A549 (cell line): ENCODE measurements around the gene RHO. TPM values are rescaled to one million over a fixed set of nuclear protein-coding genes. Genes with fewer than 3 reads are reported as not detected.

Experiments
- ATAC-seq, 2 experiments: fragments of 200-7000 bp in 1 of 2; fragments of >200 bp in 1 of 2; cut with Nextera tagmentation in 1 of 2; cut with Tn5 transposase in 1 of 2; 3 replicates each; pipeline versions ENCODE4 v1.8.0 to v1.9.1; 2018 to 2020; ENCODE audit warnings: mild to moderate bottlenecking in 1 of 2, moderate library complexity in 1 of 2
- CTCF ChIA-PET: fragments of 300-600 bp; sonication (Branson Sonifier 250); formaldehyde crosslinking; extraction: SDS; loops from one replicate; lab custom pipeline; 2021; ENCODE audit warnings: antibody characterized with exemption, inconsistent platforms; lab: Yijun Ruan, JAX
- POLR2A ChIA-PET: fragments of 350-600 bp; formaldehyde crosslinking; extraction: SDS; loops from one replicate; lab custom pipeline; 2021; ENCODE audit warnings: antibody characterized with exemption, inconsistent platforms; lab: Yijun Ruan, JAX
- DNase-seq, 2 experiments: peaks; one replicate each; pipeline versions ENCODE4 v3.0.0 to v3.0.0-alpha.2; 2011 to 2016; ENCODE audit warnings: low read depth in 1 of 2, low spot score in 1 of 2
- FAIRE-seq: peaks from 2 replicates; lab custom pipeline; 2011; peaks lifted over from hg19 to GRCh38; lab: Jason Lieb, UNC
- H3K27ac ChIP-seq, 2 experiments: fragments of >200 bp; sonication (Bioruptor Twin); formaldehyde crosslinking; 3 replicates each; pipeline ENCODE4 v1.5.1; 2016 to 2017
- H3K4me1 ChIP-seq: fragments of >200 bp; sonication (Bioruptor Twin); formaldehyde crosslinking; 3 replicates; pipeline ENCODE4 v1.6.1; 2016
- H3K4me2 ChIP-seq: fragments of >200 bp; sonication (Bioruptor Twin); formaldehyde crosslinking; 3 replicates; pipeline ENCODE4 v1.6.1; 2016
- H3K4me3 ChIP-seq: fragments of >200 bp; sonication (Bioruptor Twin); formaldehyde crosslinking; 3 replicates; pipeline ENCODE4 v1.5.1; 2016
- H3K9me3 ChIP-seq: fragments of >200 bp; sonication (Bioruptor Twin); formaldehyde crosslinking; 3 replicates; pipeline ENCODE4 v1.6.1; 2016
- BCL3 ChIP-seq: fragments of >200 bp; sonication (Bioruptor Twin); formaldehyde crosslinking; IDR thresholded peaks from 3 replicates; pipeline ENCODE4 v1.6.1; 2016
- BHLHE40 ChIP-seq: IDR thresholded peaks from 2 replicates; pipeline ENCODE4 v1.6.1; 2012; ENCODE audit warnings: low read depth, low read length, inconsistent platforms
- CBX8 ChIP-seq: fragments of 200-600 bp; sonication (generic); IDR thresholded peaks from 2 replicates; pipeline ENCODE4 v1.6.1; 2016
- CHD2 ChIP-seq: fragments of 150-350 bp; IDR thresholded peaks from 2 replicates; pipeline ENCODE4 v1.6.1; 2014; ENCODE audit warnings: low read length; ENCODE audit not compliant: partially characterized antibody
- CHD4 ChIP-seq: fragments of 200-600 bp; sonication (generic); IDR thresholded peaks from 2 replicates; pipeline ENCODE4 v1.6.1; 2016; ENCODE audit warnings: antibody characterized with exemption, mild to moderate bottlenecking, borderline replicate concordance
- E2F6 ChIP-seq: IDR thresholded peaks from 2 replicates; pipeline ENCODE4 v1.6.1; 2012; ENCODE audit warnings: low read depth, borderline replicate concordance
- FOSL2 ChIP-seq, 2 experiments: fragments of 450-650 bp in 1 of 2; fragments of >200 bp in 1 of 2; sonication (Bioruptor Twin) in 1 of 2; formaldehyde crosslinking; IDR thresholded peaks; 2 replicates each; pipeline versions ENCODE4 v1.5.0 to v1.6.1; 2016 to 2020; ENCODE audit warnings: mild to moderate bottlenecking in 1 of 2, moderate library complexity in 1 of 2
- GATA3 ChIP-seq: IDR thresholded peaks from 2 replicates; pipeline ENCODE4 v1.6.1; 2012; ENCODE audit warnings: borderline replicate concordance
- HOXB13 ChIP-seq: fragments of 250-450 bp; sonication (Bioruptor Pico); IDR thresholded peaks from 2 replicates; pipeline ENCODE4 v1.5.0; 2020; ENCODE audit warnings: low read depth, mild to moderate bottlenecking, moderate library complexity
- KDM1A ChIP-seq: fragments of 200-600 bp; sonication (generic); IDR thresholded peaks from 2 replicates; pipeline ENCODE4 v1.6.1; 2016; ENCODE audit warnings: low read depth, mild to moderate bottlenecking
- MAZ ChIP-seq: fragments of 150-350 bp; IDR thresholded peaks from 2 replicates; pipeline ENCODE4 v1.6.1; 2014; ENCODE audit warnings: antibody characterized with exemption, low read depth, low read length, borderline replicate concordance
- MYC ChIP-seq: IDR thresholded peaks from 2 replicates; pipeline ENCODE4 v1.6.1; 2012; ENCODE audit warnings: mild to moderate bottlenecking, inconsistent platforms, low read length, improper control_type of control experiment, borderline replicate concordance
- NFE2L2 ChIP-seq: fragments of 150-350 bp; conservative IDR thresholded peaks from 2 replicates; pipeline ENCODE4 v1.6.1; 2014; ENCODE audit warnings: low read length
- PHF8 ChIP-seq: fragments of 200-600 bp; sonication (generic); IDR thresholded peaks from 2 replicates; pipeline ENCODE4 v1.6.1; 2016; ENCODE audit warnings: low read depth, mild to moderate bottlenecking, antibody characterized with exemption, moderate library complexity, borderline replicate concordance
- RAD21 ChIP-seq, 2 experiments: fragments of >200 bp in 1 of 2; sonication (Bioruptor Twin) in 1 of 2; formaldehyde crosslinking in 1 of 2; IDR thresholded peaks in 1 of 2; conservative IDR thresholded peaks in 1 of 2; 2 replicates in 1 of 2; 3 replicates in 1 of 2; pipeline ENCODE4 v1.6.1; 2012 to 2018; ENCODE audit warnings: inconsistent platforms in 1 of 2
- RARB ChIP-seq: fragments of 250-450 bp; sonication (Bioruptor Pico); IDR thresholded peaks from 2 replicates; pipeline ENCODE4 v1.8.0; 2021; ENCODE audit warnings: mild to moderate bottlenecking, moderate library complexity
- RFX5 ChIP-seq: fragments of 450-650 bp; IDR thresholded peaks from 2 replicates; pipeline ENCODE4 v1.7.1; 2014; ENCODE audit warnings: antibody characterized with exemption, mild to moderate bottlenecking, moderate library complexity
- RNF2 ChIP-seq: fragments of 200-600 bp; sonication (generic); IDR thresholded peaks from 2 replicates; pipeline ENCODE4 v1.6.1; 2016; ENCODE audit warnings: low read depth, mild to moderate bottlenecking, antibody characterized with exemption, moderate library complexity, borderline replicate concordance
- SREBF2 ChIP-seq: fragments of 450-650 bp; IDR thresholded peaks from 2 replicates; pipeline ENCODE4 v1.6.1; 2014; ENCODE audit warnings: mild to moderate bottlenecking, moderate library complexity
- ZC3H11A ChIP-seq: fragments of 450-650 bp; IDR thresholded peaks from 2 replicates; pipeline ENCODE4 v1.6.1; 2014; ENCODE audit warnings: antibody characterized with exemption, mild to moderate bottlenecking
- ZNF302 ChIP-seq: fragments of 250-450 bp; sonication (Bioruptor Pico); IDR thresholded peaks from 2 replicates; pipeline ENCODE4 v1.9.0; 2021; ENCODE audit warnings: inconsistent platforms, mild to moderate bottlenecking, moderate library complexity
- WGBS: methylation state at CpG from one replicate; pipeline ENCODE4 v1.1.6; 2017; ENCODE audit errors: missing lambda C conversion rate; 5-methylcytosine and 5-hydroxymethylcytosine counted together
- polyA plus RNA-seq, 4 experiments: library from polyadenylated mRNA; depleted of rRNA in 3 of 4; stranded (reverse); fragments of >200 nt; fragmentation: RNase III in 1 of 4; extraction: RNeasy Plus Mini Kit Qiagen cat#74134 plus additional on column Dnase treatment in 1 of 4; gene quantifications; 2 replicates in 3 of 4; 3 replicates in 1 of 4; pipeline ENCODE4 v1.2.3, GENCODE V29; 2011 to 2017
- TF ChIP-seq, protein P1 (sequence below): IDR thresholded peaks from 2 replicates; pipeline ENCODE4 v1.6.1; 2012
- TF ChIP-seq, protein P2 (sequence below): fragments of >200 bp; sonication (Bioruptor Twin); formaldehyde crosslinking; IDR thresholded peaks from 2 replicates; pipeline ENCODE4 v1.6.1; 2016

RHO gene
- polyA plus RNA-seq, 2 of the 4 experiments (the other 2 are of a cell fraction) = 0.04 TPM; not detected in 1

- TF ChIP-seq ZNF302 (CRISPR knock-in tag) (no peak), RARB (no peak), NFE2L2 (no peak), BHLHE40 (no peak), KDM1A (no peak)
- TF ChIP-seq, all 56 proteins: peak for 0
Observed at GRCh38 chr3:129554356-129555152, 26.1 kb downstream of the RHO start (continued).

GRCh38 chr3:129555153-129555550 is 26.7 kb downstream of the RHO start:
- DNase-seq (no peak), ATAC-seq (no peak)
- ChIA-PET POLR2A (no interaction called here), CTCF (interaction anchor here (1.5 kb wide), 1 partner anchor 65 kb away, joined by 3 read pairs; no protein-coding TSS in a partner anchor)
- 91% methylated on average over 12 of the region's 15 CpGs for WGBS
- Histone ChIP-seq H3K4me3 (no peak overlapping the region), H3K4me2 (no peak overlapping the region)
- TF ChIP-seq MYC = no peak
- TF ChIP-seq E2F6 = no peak
- no peak for TF ChIP-seq MAZ
- TF ChIP-seq CHD4 = no peak
- TF ChIP-seq GATA3 = no peak
- TF ChIP-seq CBX8 = no peak
- no peak for TF ChIP-seq ZC3H11A
- no peak for TF ChIP-seq PHF8
- no peak for TF ChIP-seq NFE2L2
- TF ChIP-seq FOSL2 (IDR thresholded peaks at IDR 0.05) = no peak
- TF ChIP-seq FOSL2 (CRISPR knock-in tag; IDR thresholded peaks at IDR 0.05) = no peak
- TF ChIP-seq, protein P1, sequence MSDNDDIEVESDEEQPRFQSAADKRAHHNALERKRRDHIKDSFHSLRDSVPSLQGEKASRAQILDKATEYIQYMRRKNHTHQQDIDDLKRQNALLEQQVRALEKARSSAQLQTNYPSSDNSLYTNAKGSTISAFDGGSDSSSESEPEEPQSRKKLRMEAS = no peak
- no peak for TF ChIP-seq RNF2
- no peak for TF ChIP-seq SREBF2
- no peak for TF ChIP-seq BCL3
- TF ChIP-seq BHLHE40 = no peak
- TF ChIP-seq, protein P2, sequence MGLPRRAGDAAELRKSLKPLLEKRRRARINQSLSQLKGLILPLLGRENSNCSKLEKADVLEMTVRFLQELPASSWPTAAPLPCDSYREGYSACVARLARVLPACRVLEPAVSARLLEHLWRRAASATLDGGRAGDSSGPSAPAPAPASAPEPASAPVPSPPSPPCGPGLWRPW = no peak
- TF ChIP-seq CHD2 = no peak
- TF ChIP-seq RFX5 = no peak
- TF ChIP-seq HOXB13 (CRISPR knock-in tag) = no peak
- TF ChIP-seq RAD21 (conservative IDR thresholded peaks at IDR 0.05 in 1 of 2, IDR thresholded peaks at IDR 0.05 in 1 of 2) = no peak
- TF ChIP-seq, all 56 proteins: peak for 0
- no peak for FAIRE-seq
- no peak overlapping the region; a peak in 1 of 6 replicates for H3K27ac ChIP-seq
- H3K9me3 ChIP-seq = no peaks in the 10 kb centered on the region
- H3K4me1 ChIP-seq = peaks cover 24% of the 10 kb centered on the region
